ENCODE results near the gene BANF1.

The BANF1 gene

GRCh38 chr11:66001942-66002647 lies at the start of gene BANF1, which contains the start of gene EIF1AD:
TSS of gene BANF1 (plus strand) at chr11:66002503. CDS start at chr11:66003251, 748 bp downstream.
TSS of gene EIF1AD (minus strand) at chr11:66002157. CDS start at chr11:66000389, 1,768 bp downstream.
- H3K4me3 Mint-ChIP-seq, result peak within 1 kb of the TSS; percentile 98
- H3K9me3 Mint-ChIP-seq, result no peaks in the 10 kb centered on the region
- intact Hi-C loops (cut with micrococcal nuclease), result loop anchor here (1.0 to 10.0 kb wide), 2 partner anchors 41 to 63 kb away; partner anchors contain the start of gene SART1
- no peaks in the 10 kb centered on the region for H3K27me3 Mint-ChIP-seq
- peak within 1 kb of the TSS; percentile 100 for H3K27ac Mint-ChIP-seq
- H3K4me1 Mint-ChIP-seq (ENCODE audit: low read depth), result peaks cover 35% of the 10 kb centered on the region
- peaks cover 80% of the 10 kb centered on the region for H3K36me3 Mint-ChIP-seq (ENCODE audit: low read depth)

GRCh38 chr11:65953471-65953870 lies 48.8 kb upstream of the BANF1 start:
- intact Hi-C loops (cut with micrococcal nuclease), result no loop called here

GRCh38 chr11:65954771-65955170 lies 47.5 kb upstream of the BANF1 start:
- H3K36me3 Mint-ChIP-seq (ENCODE audit: low read depth), result no peaks in the 10 kb centered on the region
- no peak overlapping the region for H3K27ac Mint-ChIP-seq
- H3K4me3 Mint-ChIP-seq, result no peak overlapping the region
- peaks cover 17% of the 10 kb centered on the region for H3K4me1 Mint-ChIP-seq (ENCODE audit: low read depth)
- peaks cover 9% of the 10 kb centered on the region for H3K27me3 Mint-ChIP-seq
- intact Hi-C loops (cut with micrococcal nuclease), result no loop called here
- no peaks in the 10 kb centered on the region for H3K9me3 Mint-ChIP-seq

More at GRCh38 chr11:65953471-65953870, 48.8 kb upstream of the BANF1 start:
- Mint-ChIP-seq H3K27ac (no peak overlapping the region), H3K27me3 (peaks cover 12% of the 10 kb centered on the region), H3K36me3 (ENCODE audit: low read depth) (no peaks in the 10 kb centered on the region), H3K4me1 (ENCODE audit: low read depth) (peaks cover 17% of the 10 kb centered on the region), H3K9me3 (no peaks in the 10 kb centered on the region), H3K4me3 (no peak overlapping the region)

- H3K27ac Mint-ChIP-seq, result peak overlapping the region; percentile 77
- intact Hi-C loops (cut with micrococcal nuclease), result no loop called here
- no peak overlapping the region for H3K4me3 Mint-ChIP-seq
- no peaks in the 10 kb centered on the region for H3K9me3 Mint-ChIP-seq
- H3K36me3 Mint-ChIP-seq (ENCODE audit: low read depth), result peaks cover 23% of the 10 kb centered on the region
- peaks cover 36% of the 10 kb centered on the region for H3K4me1 Mint-ChIP-seq (ENCODE audit: low read depth)
- H3K27me3 Mint-ChIP-seq, result no peaks in the 10 kb centered on the region
Measured at GRCh38 chr11:65958291-65958690, 44.0 kb upstream of the BANF1 start.

GRCh38 chr11:65958774-65959420 lies 43.4 kb upstream of the BANF1 start:
- peak overlapping the region; percentile 99 for H3K27ac Mint-ChIP-seq
- intact Hi-C loops (cut with micrococcal nuclease), result no loop called here

GRCh38 chr11:65960824-65961266 lies 41.5 kb upstream of the BANF1 start:
- H3K27me3 Mint-ChIP-seq, result no peaks in the 10 kb centered on the region
- peaks cover 45% of the 10 kb centered on the region for H3K4me1 Mint-ChIP-seq (ENCODE audit: low read depth)
- intact Hi-C loops (cut with micrococcal nuclease), result loop anchor here (1.0 kb wide), 2 partner anchors 41 to 42 kb away; partner anchors contain the start of genes BANF1, C11orf68, DRAP1 and EIF1AD
- peak overlapping the region; percentile 94 for H3K4me3 Mint-ChIP-seq
- H3K27ac Mint-ChIP-seq, result peak overlapping the region; percentile 99
- peaks cover 49% of the 10 kb centered on the region for H3K36me3 Mint-ChIP-seq (ENCODE audit: low read depth)
- no peaks in the 10 kb centered on the region for H3K9me3 Mint-ChIP-seq

More at GRCh38 chr11:65958774-65959420, 43.4 kb upstream of the BANF1 start:
- no peak overlapping the region for H3K4me3 Mint-ChIP-seq
- no peaks in the 10 kb centered on the region for H3K9me3 Mint-ChIP-seq
- peaks cover 42% of the 10 kb centered on the region for H3K4me1 Mint-ChIP-seq (ENCODE audit: low read depth)
- H3K36me3 Mint-ChIP-seq (ENCODE audit: low read depth), result peaks cover 29% of the 10 kb centered on the region
- H3K27me3 Mint-ChIP-seq, result no peaks in the 10 kb centered on the region

GRCh38 chr11:65961267-65962140 lies 40.8 kb upstream of the BANF1 start, which contains the start of gene SART1:
TSS of gene SART1 (plus strand) at chr11:65961734. CDS start at chr11:65961781, 47 bp downstream.
- Mint-ChIP-seq H3K27ac (peak within 1 kb of the TSS; percentile 99), H3K4me1 (ENCODE audit: low read depth) (peaks cover 43% of the 10 kb centered on the region), H3K27me3 (no peaks in the 10 kb centered on the region), H3K36me3 (ENCODE audit: low read depth) (peaks cover 55% of the 10 kb centered on the region), H3K4me3 (peak within 1 kb of the TSS; percentile 94), H3K9me3 (no peaks in the 10 kb centered on the region)
- intact Hi-C loops (cut with micrococcal nuclease), result loop anchor here (1.0 to 2.0 kb wide), 3 partner anchors 41 to 73 kb away; partner anchors contain the start of genes BANF1, C11orf68, DRAP1 and EIF1AD

GRCh38 chr11:65962141-65962564 lies 40.1 kb upstream of the BANF1 start:
- peak overlapping the region; percentile 99 for H3K27ac Mint-ChIP-seq
- H3K36me3 Mint-ChIP-seq (ENCODE audit: low read depth), result peaks cover 62% of the 10 kb centered on the region
- peak overlapping the region; percentile 94 for H3K4me3 Mint-ChIP-seq
- H3K9me3 Mint-ChIP-seq, result no peaks in the 10 kb centered on the region
- H3K27me3 Mint-ChIP-seq, result no peaks in the 10 kb centered on the region
- intact Hi-C loops (cut with micrococcal nuclease), result loop anchor here (2.0 kb wide), 1 partner anchor 73 kb away; the partner anchor contains the start of gene FIBP
- H3K4me1 Mint-ChIP-seq (ENCODE audit: low read depth), result peaks cover 36% of the 10 kb centered on the region

GRCh38 chr11:65964906-65965305 lies 37.4 kb upstream of the BANF1 start:
- intact Hi-C loops (cut with micrococcal nuclease), result no loop called here
- Mint-ChIP-seq H3K4me1 (ENCODE audit: low read depth) (peaks cover 54% of the 10 kb centered on the region), H3K27me3 (no peaks in the 10 kb centered on the region), H3K9me3 (no peaks in the 10 kb centered on the region), H3K27ac (no peak overlapping the region), H3K4me3 (no peak overlapping the region), H3K36me3 (ENCODE audit: low read depth) (peaks cover 89% of the 10 kb centered on the region)

GRCh38 chr11:65965986-65966762 lies 36.1 kb upstream of the BANF1 start:
- peaks cover 57% of the 10 kb centered on the region for H3K4me1 Mint-ChIP-seq (ENCODE audit: low read depth)
- H3K27ac Mint-ChIP-seq, result peak overlapping the region; percentile 21
- intact Hi-C loops (cut with micrococcal nuclease), result no loop called here
- no peaks in the 10 kb centered on the region for H3K27me3 Mint-ChIP-seq
- H3K4me3 Mint-ChIP-seq, result no peak overlapping the region
- H3K36me3 Mint-ChIP-seq (ENCODE audit: low read depth), result peaks cover 95% of the 10 kb centered on the region
- H3K9me3 Mint-ChIP-seq, result no peaks in the 10 kb centered on the region

GRCh38 chr11:65967329-65967934 lies 34.9 kb upstream of the BANF1 start:
- Mint-ChIP-seq H3K27ac (peak overlapping the region; percentile 69), H3K4me3 (no peak overlapping the region), H3K9me3 (no peaks in the 10 kb centered on the region), H3K36me3 (ENCODE audit: low read depth) (peaks cover 95% of the 10 kb centered on the region), H3K4me1 (ENCODE audit: low read depth) (peaks cover 50% of the 10 kb centered on the region), H3K27me3 (no peaks in the 10 kb centered on the region)
- intact Hi-C loops (cut with micrococcal nuclease), result no loop called here

- Mint-ChIP-seq H3K4me3 (no peak overlapping the region), H3K36me3 (ENCODE audit: low read depth) (peaks cover 95% of the 10 kb centered on the region), H3K9me3 (no peaks in the 10 kb centered on the region), H3K27me3 (no peaks in the 10 kb centered on the region), H3K27ac (peak overlapping the region; percentile 69), H3K4me1 (ENCODE audit: low read depth) (peaks cover 36% of the 10 kb centered on the region)
- intact Hi-C loops (cut with micrococcal nuclease), result no loop called here
Measured at GRCh38 chr11:65968600-65969482, 33.5 kb upstream of the BANF1 start.

All from dendritic cell treated with granulocyte-macrophage colony-stimulating factor and Interleukin-4, amounts not matched to agents 40 ng/mL and 50 ng/mL, for 4 days (primary cell).